Measurements from ENCODE around the gene PCDHB15.
A peak's percentile ranks its signal among the peaks of the same experiment; 100 is the strongest.
"Not testable (repeated sequence)": the region's sequence is repeated elsewhere in the genome, so short reads cannot be mapped to it uniquely, and the experiment has no call there.

Gene PCDHB15

DNA sequence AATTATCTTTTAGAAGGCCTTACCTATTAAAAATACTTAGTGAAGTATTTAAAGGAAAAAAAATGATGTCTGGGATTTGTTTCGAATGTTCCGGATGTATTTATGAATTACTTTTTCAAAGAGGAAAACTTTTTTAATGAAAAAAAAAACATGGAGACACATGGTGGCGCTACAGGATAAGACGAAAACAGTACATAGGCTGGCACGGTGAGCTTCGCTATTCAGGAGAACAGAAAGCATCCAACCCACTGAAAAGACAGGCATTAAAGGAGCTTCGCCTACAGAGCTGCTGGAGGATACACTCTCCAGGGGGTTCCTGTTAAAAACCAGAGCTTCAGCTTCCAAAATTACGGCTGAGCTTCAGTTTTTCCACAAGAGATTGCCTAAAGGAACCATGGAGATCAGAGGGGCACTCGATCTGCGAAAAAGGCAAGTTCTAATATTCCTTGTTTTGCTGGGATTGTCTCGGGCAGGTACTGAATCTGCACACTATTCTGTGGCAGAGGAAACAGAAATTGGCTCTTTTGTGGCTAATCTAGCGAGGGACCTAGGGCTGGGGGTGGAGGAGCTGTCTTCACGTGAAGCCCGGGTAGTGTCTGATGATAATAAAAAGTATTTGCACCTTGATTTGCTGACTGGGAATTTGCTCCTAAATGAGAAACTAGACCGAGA is 21.9 kb upstream of the PCDHB15 start, which contains the start of gene PCDHB14:
Gene PCDHB14, plus strand, starts transcription at position 232 of the 672 bp plus-strand sequence. Its CDS starts 163 bp downstream, at position 395.
- no peak for TF ChIP-seq JUND (IDR thresholded peaks at IDR 0.05; ENCODE audit: low read depth)
- DNase-seq (ENCODE audit: low read depth in 1 of 2, low spot score in 1 of 2), result peak in 1 of 2 experiments; percentile 24
- in situ Hi-C loops (cut with HindIII; ENCODE audit: low pct_unique_long_range_greater_than_20kb, low sequenced_read_pairs), result no loop called here

GRCh38 chr5:141224844-141225243 is 20.4 kb upstream of the PCDHB15 start:
- in situ Hi-C loops (cut with HindIII; ENCODE audit: low pct_unique_long_range_greater_than_20kb, low sequenced_read_pairs); DNase-seq (ENCODE audit: low read depth in 1 of 2, low spot score in 1 of 2): not testable (repeated sequence)

GRCh38 chr5:141225421-141225820 is 19.8 kb upstream of the PCDHB15 start:
- in situ Hi-C loops (cut with HindIII; ENCODE audit: low pct_unique_long_range_greater_than_20kb, low sequenced_read_pairs), result not testable (repeated sequence)

GRCh38 chr5:141234109-141234667 is 11.0 kb upstream of the PCDHB15 start:
- no peak for DNase-seq (ENCODE audit: low read depth in 1 of 2, low spot score in 1 of 2)
- in situ Hi-C loops (cut with HindIII; ENCODE audit: low pct_unique_long_range_greater_than_20kb, low sequenced_read_pairs), result no loop called here
- TF ChIP-seq JUND (IDR thresholded peaks at IDR 0.05; ENCODE audit: low read depth), result no peak

More at GRCh38 chr5:141225421-141225820, 19.8 kb upstream of the PCDHB15 start:
- DNase-seq (ENCODE audit: low read depth in 1 of 2, low spot score in 1 of 2), result not testable (repeated sequence)

DNA sequence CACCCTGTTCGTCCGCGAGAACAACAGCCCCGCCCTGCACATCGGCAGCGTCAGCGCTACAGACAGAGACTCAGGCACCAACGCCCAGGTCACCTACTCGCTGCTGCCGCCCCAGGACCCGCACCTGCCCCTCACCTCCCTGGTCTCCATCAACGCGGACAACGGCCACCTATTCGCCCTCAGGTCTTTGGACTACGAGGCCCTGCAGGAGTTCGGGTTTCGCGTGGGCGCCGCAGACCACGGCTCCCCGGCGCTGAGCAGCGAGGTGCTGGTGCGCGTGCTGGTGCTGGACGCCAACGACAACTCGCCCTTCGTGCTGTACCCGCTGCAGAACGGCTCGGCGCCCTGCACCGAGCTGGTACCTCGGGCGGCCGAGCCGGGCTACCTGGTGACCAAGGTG is 9.3 kb upstream of the PCDHB15 start:
- DNase-seq (ENCODE audit: low read depth in 1 of 2, low spot score in 1 of 2); in situ Hi-C loops (cut with HindIII; ENCODE audit: low pct_unique_long_range_greater_than_20kb, low sequenced_read_pairs): not testable (repeated sequence)

GRCh38 chr5:141236516-141237313 is 8.5 kb upstream of the PCDHB15 start:
- DNase-seq (ENCODE audit: low read depth in 1 of 2, low spot score in 1 of 2), result no peak
- no peak for TF ChIP-seq JUND (IDR thresholded peaks at IDR 0.05; ENCODE audit: low read depth)
- in situ Hi-C loops (cut with HindIII; ENCODE audit: low pct_unique_long_range_greater_than_20kb, low sequenced_read_pairs), result no loop called here

GRCh38 chr5:141241496-141241895 is 3.7 kb upstream of the PCDHB15 start:
- no peak for DNase-seq (ENCODE audit: low read depth in 1 of 2, low spot score in 1 of 2)
- in situ Hi-C loops (cut with HindIII; ENCODE audit: low pct_unique_long_range_greater_than_20kb, low sequenced_read_pairs), result no loop called here
- no peak for TF ChIP-seq JUND (IDR thresholded peaks at IDR 0.05; ENCODE audit: low read depth)

DNA sequence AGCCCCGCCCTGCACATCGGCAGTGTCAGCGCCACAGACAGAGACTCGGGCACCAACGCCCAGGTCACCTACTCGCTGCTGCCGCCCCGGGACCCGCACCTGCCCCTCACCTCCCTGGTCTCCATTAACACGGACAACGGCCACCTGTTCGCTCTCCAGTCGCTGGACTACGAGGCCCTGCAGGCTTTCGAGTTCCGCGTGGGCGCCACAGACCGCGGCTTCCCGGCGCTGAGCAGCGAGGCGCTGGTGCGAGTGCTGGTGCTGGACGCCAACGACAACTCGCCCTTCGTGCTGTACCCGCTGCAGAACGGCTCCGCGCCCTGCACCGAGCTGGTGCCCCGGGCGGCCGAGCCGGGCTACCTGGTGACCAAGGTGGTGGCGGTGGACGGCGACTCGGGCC is 1.8 kb downstream of the PCDHB15 start:
- DNase-seq (ENCODE audit: low read depth in 1 of 2, low spot score in 1 of 2); in situ Hi-C loops (cut with HindIII; ENCODE audit: low pct_unique_long_range_greater_than_20kb, low sequenced_read_pairs): not testable (repeated sequence)

DNA sequence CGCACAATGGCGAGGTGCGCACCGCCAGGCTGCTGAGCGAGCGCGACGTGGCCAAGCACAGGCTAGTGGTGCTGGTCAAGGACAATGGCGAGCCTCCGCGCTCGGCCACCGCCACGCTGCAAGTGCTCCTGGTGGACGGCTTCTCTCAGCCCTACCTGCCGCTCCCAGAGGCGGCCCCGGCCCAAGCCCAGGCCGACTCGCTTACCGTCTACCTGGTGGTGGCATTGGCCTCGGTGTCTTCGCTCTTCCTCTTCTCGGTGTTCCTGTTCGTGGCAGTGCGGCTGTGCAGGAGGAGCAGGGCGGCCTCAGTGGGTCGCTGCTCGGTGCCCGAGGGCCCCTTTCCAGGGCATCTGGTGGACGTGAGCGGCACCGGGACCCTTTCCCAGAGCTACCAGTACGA is 2.2 kb downstream of the PCDHB15 start:
- in situ Hi-C loops (cut with HindIII; ENCODE audit: low pct_unique_long_range_greater_than_20kb, low sequenced_read_pairs); DNase-seq (ENCODE audit: low read depth in 1 of 2, low spot score in 1 of 2): not testable (repeated sequence)

DNA sequence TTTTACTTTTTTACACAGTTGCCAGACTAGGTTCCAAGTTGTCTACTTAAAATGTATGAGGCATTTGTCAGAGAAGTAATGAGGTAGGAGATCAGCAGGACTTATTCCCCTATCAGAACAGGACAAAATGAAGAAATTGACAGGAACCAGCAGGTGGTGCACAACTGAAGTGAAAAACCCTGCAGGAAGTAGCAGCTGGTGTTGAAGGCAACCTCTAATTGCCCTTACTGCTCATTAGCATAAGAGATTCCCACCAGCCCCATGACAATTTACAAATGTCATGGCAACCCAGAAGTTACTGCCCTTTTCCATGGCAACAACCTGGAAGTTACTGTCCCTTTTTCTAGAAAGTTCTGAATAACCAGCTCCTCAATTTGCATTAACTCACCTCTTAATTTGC is 5.4 kb downstream of the PCDHB15 start:
- DNase-seq (ENCODE audit: low read depth in 1 of 2, low spot score in 1 of 2), result no peak
- in situ Hi-C loops (cut with HindIII; ENCODE audit: low pct_unique_long_range_greater_than_20kb, low sequenced_read_pairs), result no loop called here
- no peak for TF ChIP-seq JUND (IDR thresholded peaks at IDR 0.05; ENCODE audit: low read depth)

DNA sequence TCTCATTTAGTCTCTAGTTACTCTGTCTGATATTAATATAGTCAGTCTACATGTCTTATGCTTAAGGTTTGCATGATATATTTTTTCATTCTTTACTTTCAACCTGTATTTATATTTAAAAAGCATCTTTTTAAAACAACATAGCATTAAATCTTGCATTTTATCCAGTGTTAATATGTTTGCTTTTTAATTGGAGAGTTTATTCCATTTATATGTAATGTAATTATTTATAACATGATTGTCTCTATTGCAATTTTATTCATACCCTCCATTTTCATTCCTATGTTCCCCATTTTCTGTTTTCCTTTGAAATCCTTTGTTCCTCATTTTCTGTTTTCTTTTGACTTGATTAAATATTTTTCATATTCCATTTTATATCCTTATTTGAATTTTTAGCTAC is 13.3 kb downstream of the PCDHB15 start:
- TF ChIP-seq JUND (IDR thresholded peaks at IDR 0.05; ENCODE audit: low read depth), result no peak
- in situ Hi-C loops (cut with HindIII; ENCODE audit: low pct_unique_long_range_greater_than_20kb, low sequenced_read_pairs), result no loop called here
- no peak for DNase-seq (ENCODE audit: low read depth in 1 of 2, low spot score in 1 of 2)

GRCh38 chr5:141258948-141259347 is 13.8 kb downstream of the PCDHB15 start:
- DNase-seq (ENCODE audit: low read depth in 1 of 2, low spot score in 1 of 2), result no peak
- TF ChIP-seq JUND (IDR thresholded peaks at IDR 0.05; ENCODE audit: low read depth), result no peak
- in situ Hi-C loops (cut with HindIII; ENCODE audit: low pct_unique_long_range_greater_than_20kb, low sequenced_read_pairs), result no loop called here
